Measurements from ENCODE around the gene PRMT3.

PRMT3 gene

GRCh38 chr11:20403059-20403458 is 15.5 kb downstream of the PRMT3 start:
- Mint-ChIP-seq H3K27ac (no peak overlapping the region), H3K4me1 (peaks cover 0 to 6% of the 10 kb centered on the region in 2 donors), H3K36me3 (peaks cover 21 to 44% of the 10 kb centered on the region in 2 donors), H3K9me3 (no peaks in the 10 kb centered on the region), H3K27me3 (no peaks in the 10 kb centered on the region), H3K4me3 (no peak overlapping the region)
- ATAC-seq (replicated peaks): no peak
- DNase-seq: no peak

GRCh38 chr11:20406484-20406883 is 19.0 kb downstream of the PRMT3 start:
- H3K27ac Mint-ChIP-seq: no peak overlapping the region
- no peak overlapping the region for H3K4me3 Mint-ChIP-seq
- H3K9me3 Mint-ChIP-seq: no peaks in the 10 kb centered on the region
- no peak for DNase-seq
- H3K36me3 Mint-ChIP-seq: peaks cover 21 to 44% of the 10 kb centered on the region in 2 donors
- H3K27me3 Mint-ChIP-seq: no peaks in the 10 kb centered on the region
- H3K4me1 Mint-ChIP-seq: no peaks in the 10 kb centered on the region
- ATAC-seq (replicated peaks): no peak

GRCh38 chr11:20407344-20407743 is 19.8 kb downstream of the PRMT3 start:
- Mint-ChIP-seq H3K9me3 (no peaks in the 10 kb centered on the region), H3K27me3 (no peaks in the 10 kb centered on the region), H3K4me1 (no peaks in the 10 kb centered on the region), H3K4me3 (no peak overlapping the region), H3K27ac (no peak overlapping the region), H3K36me3 (peaks cover 22 to 43% of the 10 kb centered on the region in 2 donors)
- DNase-seq (no peak), ATAC-seq (replicated peaks) (no peak)

- H3K27me3 Mint-ChIP-seq: no peaks in the 10 kb centered on the region
- H3K27ac Mint-ChIP-seq: no peak overlapping the region
- no peaks in the 10 kb centered on the region for H3K9me3 Mint-ChIP-seq
- H3K36me3 Mint-ChIP-seq: peaks cover 37 to 66% of the 10 kb centered on the region in 2 donors
- no peak overlapping the region for H3K4me3 Mint-ChIP-seq
- peak; percentile 44 to 68 for ATAC-seq (replicated peaks)
- DNase-seq: no peak
- H3K4me1 Mint-ChIP-seq: peaks cover 9 to 10% of the 10 kb centered on the region in 2 donors
These were observed 27.9 kb downstream of the PRMT3 start for GRCh38 chr11:20415432-20415831.

GRCh38 chr11:20417771-20418170 is 30.3 kb downstream of the PRMT3 start:
- H3K27me3 Mint-ChIP-seq: no peaks in the 10 kb centered on the region
- ATAC-seq (replicated peaks): no peak
- no peak overlapping the region for H3K27ac Mint-ChIP-seq
- no peaks in the 10 kb centered on the region for H3K9me3 Mint-ChIP-seq
- peaks cover 9 to 10% of the 10 kb centered on the region in 2 donors for H3K4me1 Mint-ChIP-seq
- H3K36me3 Mint-ChIP-seq: peaks cover 43 to 69% of the 10 kb centered on the region in 2 donors
- DNase-seq: no peak
- no peak overlapping the region for H3K4me3 Mint-ChIP-seq

GRCh38 chr11:20421946-20422345 is 34.4 kb downstream of the PRMT3 start:
- Mint-ChIP-seq H3K4me1 (peaks cover 0 to 2% of the 10 kb centered on the region in 2 donors), H3K27ac (no peak overlapping the region), H3K9me3 (no peaks in the 10 kb centered on the region), H3K36me3 (peaks cover 27 to 59% of the 10 kb centered on the region in 2 donors), H3K27me3 (no peaks in the 10 kb centered on the region), H3K4me3 (no peak overlapping the region)
- no peak for ATAC-seq (replicated peaks)
- DNase-seq: no peak

- DNase-seq: no peak
- no peak overlapping the region for H3K4me3 Mint-ChIP-seq
- H3K36me3 Mint-ChIP-seq: peaks cover 20 to 37% of the 10 kb centered on the region in 2 donors
- H3K27ac Mint-ChIP-seq: no peak overlapping the region
- ATAC-seq (replicated peaks): no peak
- H3K9me3 Mint-ChIP-seq: no peaks in the 10 kb centered on the region
- no peaks in the 10 kb centered on the region for H3K4me1 Mint-ChIP-seq
- no peaks in the 10 kb centered on the region for H3K27me3 Mint-ChIP-seq
These were observed 41.7 kb downstream of the PRMT3 start for GRCh38 chr11:20429216-20429615.

GRCh38 chr11:20438637-20439036 is 51.1 kb downstream of the PRMT3 start:
- peaks cover 2 to 7% of the 10 kb centered on the region in 2 donors for H3K4me1 Mint-ChIP-seq
- H3K4me3 Mint-ChIP-seq: no peak overlapping the region
- no peaks in the 10 kb centered on the region for H3K27me3 Mint-ChIP-seq
- DNase-seq: no peak
- peaks cover 41 to 58% of the 10 kb centered on the region in 2 donors for H3K36me3 Mint-ChIP-seq
- no peak overlapping the region for H3K27ac Mint-ChIP-seq
- H3K9me3 Mint-ChIP-seq: no peaks in the 10 kb centered on the region
- ATAC-seq (replicated peaks): no peak

GRCh38 chr11:20443596-20443995 is 56.1 kb downstream of the PRMT3 start:
- Mint-ChIP-seq H3K4me1 (peaks cover 0 to 7% of the 10 kb centered on the region in 2 donors), H3K9me3 (no peaks in the 10 kb centered on the region), H3K36me3 (peaks cover 10 to 27% of the 10 kb centered on the region in 2 donors), H3K4me3 (no peak overlapping the region), H3K27me3 (no peaks in the 10 kb centered on the region), H3K27ac (no peak overlapping the region)
- DNase-seq (no peak), ATAC-seq (replicated peaks) (no peak)

GRCh38 chr11:20444535-20444934 is 57.0 kb downstream of the PRMT3 start:
- no peak overlapping the region for H3K27ac Mint-ChIP-seq
- H3K27me3 Mint-ChIP-seq: no peaks in the 10 kb centered on the region
- no peak overlapping the region for H3K4me3 Mint-ChIP-seq
- H3K9me3 Mint-ChIP-seq: no peaks in the 10 kb centered on the region
- ATAC-seq (replicated peaks) (no peak), DNase-seq (no peak)
- H3K36me3 Mint-ChIP-seq: peaks cover 10 to 25% of the 10 kb centered on the region in 2 donors
- H3K4me1 Mint-ChIP-seq: peaks cover 0 to 5% of the 10 kb centered on the region in 2 donors

- Mint-ChIP-seq H3K27me3 (no peaks in the 10 kb centered on the region), H3K9me3 (no peaks in the 10 kb centered on the region), H3K4me3 (no peak overlapping the region), H3K27ac (no peak overlapping the region), H3K4me1 (no peaks in the 10 kb centered on the region), H3K36me3 (peaks cover 5 to 17% of the 10 kb centered on the region in 2 donors)
- ATAC-seq (replicated peaks): no peak
- no peak for DNase-seq
These were observed 61.3 kb downstream of the PRMT3 start for GRCh38 chr11:20448834-20449233.

- no peak overlapping the region for H3K27ac Mint-ChIP-seq
- H3K36me3 Mint-ChIP-seq: peaks cover 11 to 24% of the 10 kb centered on the region in 2 donors
- ATAC-seq (replicated peaks) (no peak), DNase-seq (no peak)
- H3K9me3 Mint-ChIP-seq: no peaks in the 10 kb centered on the region
- H3K27me3 Mint-ChIP-seq: no peaks in the 10 kb centered on the region
- no peaks in the 10 kb centered on the region for H3K4me1 Mint-ChIP-seq
- H3K4me3 Mint-ChIP-seq: no peak overlapping the region
These were observed 63.3 kb downstream of the PRMT3 start for GRCh38 chr11:20450829-20451228.

- Mint-ChIP-seq H3K27me3 (no peaks in the 10 kb centered on the region), H3K36me3 (peaks cover 14 to 25% of the 10 kb centered on the region in 2 donors), H3K4me1 (no peaks in the 10 kb centered on the region), H3K27ac (no peak overlapping the region), H3K9me3 (no peaks in the 10 kb centered on the region), H3K4me3 (no peak overlapping the region)
- ATAC-seq (replicated peaks): no peak
- no peak for DNase-seq
These were observed 64.1 kb downstream of the PRMT3 start for GRCh38 chr11:20451568-20451967.

GRCh38 chr11:20452585-20452984 is 65.1 kb downstream of the PRMT3 start:
- ATAC-seq (replicated peaks) (no peak), DNase-seq (no peak)
- Mint-ChIP-seq H3K36me3 (peaks cover 19 to 23% of the 10 kb centered on the region in 2 donors), H3K27me3 (no peaks in the 10 kb centered on the region), H3K4me3 (no peak overlapping the region), H3K9me3 (peaks cover 0 to 3% of the 10 kb centered on the region in 2 donors), H3K4me1 (no peaks in the 10 kb centered on the region), H3K27ac (no peak overlapping the region)

GRCh38 chr11:20453657-20454316 is 66.3 kb downstream of the PRMT3 start:
- no peak for DNase-seq
- H3K27me3 Mint-ChIP-seq: no peaks in the 10 kb centered on the region
- H3K27ac Mint-ChIP-seq: no peak overlapping the region
- H3K4me1 Mint-ChIP-seq: no peaks in the 10 kb centered on the region
- H3K4me3 Mint-ChIP-seq: no peak overlapping the region
- H3K36me3 Mint-ChIP-seq: peaks cover 21 to 29% of the 10 kb centered on the region in 2 donors
- no peak for ATAC-seq (replicated peaks)
- peaks cover 0 to 3% of the 10 kb centered on the region in 2 donors for H3K9me3 Mint-ChIP-seq
